Coronary artery (tissue), 2 donors: Measurements from ENCODE around the gene CERS6.
"Not testable (repeated sequence)": the region's sequence is repeated elsewhere in the genome, so short reads cannot be mapped to it uniquely, and the experiment has no call there.

Source experiments
- DNase-seq: peaks from one replicate; pipeline ENCODE4 v3.0.0-alpha.2; 2017; ENCODE audit warnings: low spot score
- H3K27ac ChIP-seq, 2 donors: fragments of 200-600 bp; sonication (generic); one replicate each; pipeline ENCODE4 v1.5.1; 2016 to 2019
- H3K4me3 ChIP-seq: fragments of 200-600 bp; sonication (generic); 2 replicates; pipeline ENCODE4 v1.5.1; 2016; ENCODE audit warnings: mild to moderate bottlenecking, moderate library complexity
- TF ChIP-seq, protein P1 (sequence below): fragments of 200-600 bp; sonication (generic); IDR thresholded peaks from one replicate; pipeline ENCODE4 v1.5.1; 2019; ENCODE audit warnings: antibody characterized with exemption

The CERS6 gene

DNA sequence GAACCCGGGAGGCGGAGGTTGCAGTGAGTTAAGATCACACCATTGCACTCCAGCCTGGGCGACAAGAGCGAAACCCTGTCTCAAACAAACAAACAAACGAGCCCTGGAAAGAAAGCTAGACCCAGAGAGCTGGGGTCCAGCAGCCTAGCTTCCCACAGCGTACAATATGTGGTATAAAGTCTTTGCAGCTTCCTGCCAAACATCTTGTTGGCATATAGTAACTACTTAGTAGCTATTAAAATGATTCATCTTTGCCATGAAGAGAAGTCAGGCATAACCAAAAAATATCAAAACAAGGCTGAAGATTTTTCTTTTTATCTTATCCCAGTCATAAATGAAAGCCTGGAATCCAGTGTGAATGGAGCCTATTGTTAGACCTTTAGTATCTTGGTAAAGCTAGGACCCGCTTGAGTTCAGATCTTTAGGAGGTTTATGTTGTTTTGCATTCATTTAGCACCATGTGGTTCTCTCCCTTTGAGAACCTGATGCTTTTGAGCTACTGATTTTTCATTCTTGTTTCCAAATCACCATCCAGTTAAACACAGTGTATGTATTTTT is 206.7 kb downstream of the CERS6 start:
- Histone ChIP-seq H3K4me3 (no peak overlapping the region), H3K27ac (no peak overlapping the region)
- no peak for DNase-seq
- TF ChIP-seq, protein P1, sequence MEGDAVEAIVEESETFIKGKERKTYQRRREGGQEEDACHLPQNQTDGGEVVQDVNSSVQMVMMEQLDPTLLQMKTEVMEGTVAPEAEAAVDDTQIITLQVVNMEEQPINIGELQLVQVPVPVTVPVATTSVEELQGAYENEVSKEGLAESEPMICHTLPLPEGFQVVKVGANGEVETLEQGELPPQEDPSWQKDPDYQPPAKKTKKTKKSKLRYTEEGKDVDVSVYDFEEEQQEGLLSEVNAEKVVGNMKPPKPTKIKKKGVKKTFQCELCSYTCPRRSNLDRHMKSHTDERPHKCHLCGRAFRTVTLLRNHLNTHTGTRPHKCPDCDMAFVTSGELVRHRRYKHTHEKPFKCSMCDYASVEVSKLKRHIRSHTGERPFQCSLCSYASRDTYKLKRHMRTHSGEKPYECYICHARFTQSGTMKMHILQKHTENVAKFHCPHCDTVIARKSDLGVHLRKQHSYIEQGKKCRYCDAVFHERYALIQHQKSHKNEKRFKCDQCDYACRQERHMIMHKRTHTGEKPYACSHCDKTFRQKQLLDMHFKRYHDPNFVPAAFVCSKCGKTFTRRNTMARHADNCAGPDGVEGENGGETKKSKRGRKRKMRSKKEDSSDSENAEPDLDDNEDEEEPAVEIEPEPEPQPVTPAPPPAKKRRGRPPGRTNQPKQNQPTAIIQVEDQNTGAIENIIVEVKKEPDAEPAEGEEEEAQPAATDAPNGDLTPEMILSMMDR = no peak

DNA sequence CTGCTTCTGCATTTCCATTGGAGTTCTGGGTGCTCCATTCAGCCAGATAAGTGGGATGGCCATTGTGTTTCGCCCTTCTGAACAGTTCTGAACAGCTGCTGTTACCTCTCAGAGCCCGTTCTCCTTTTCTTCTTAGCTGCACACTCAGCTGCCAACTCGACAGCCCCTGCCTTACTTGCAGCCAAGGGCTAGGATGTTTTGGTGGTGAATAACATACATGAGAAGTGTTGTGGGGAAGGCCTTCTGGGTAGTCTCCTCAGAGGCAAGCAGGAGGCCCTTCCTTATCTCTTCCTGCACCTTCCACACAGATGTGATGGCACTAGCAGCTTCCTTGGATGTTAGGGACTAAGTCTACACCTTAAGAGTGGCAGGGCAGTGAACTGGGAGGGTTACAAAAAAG is 207.9 kb downstream of the CERS6 start:
- TF ChIP-seq, protein P1 = no peak
- H3K4me3 ChIP-seq = no peak overlapping the region
- DNase-seq = no peak
- H3K27ac ChIP-seq = no peak overlapping the region

DNA sequence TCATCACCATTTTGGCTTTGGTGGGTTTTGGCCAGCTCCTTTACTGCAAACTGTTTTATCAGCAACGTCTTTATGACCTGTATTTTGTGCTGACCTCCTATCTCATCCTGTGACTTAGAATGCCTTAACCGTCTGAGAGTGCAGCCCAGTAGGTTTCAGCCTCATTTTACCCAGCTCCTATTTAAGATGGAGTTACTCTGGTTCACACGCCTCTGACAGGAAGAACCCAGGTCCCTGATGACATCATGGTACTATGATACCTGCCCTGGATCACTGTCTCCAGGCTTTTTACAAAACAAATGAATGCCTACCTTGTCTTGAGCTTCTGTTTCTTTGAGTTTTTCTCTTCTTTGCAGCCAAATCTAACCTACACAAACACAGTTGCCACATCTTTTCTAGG is 208.6 kb downstream of the CERS6 start:
- not testable (repeated sequence) for DNase-seq, H3K27ac ChIP-seq, H3K4me3 ChIP-seq

DNA sequence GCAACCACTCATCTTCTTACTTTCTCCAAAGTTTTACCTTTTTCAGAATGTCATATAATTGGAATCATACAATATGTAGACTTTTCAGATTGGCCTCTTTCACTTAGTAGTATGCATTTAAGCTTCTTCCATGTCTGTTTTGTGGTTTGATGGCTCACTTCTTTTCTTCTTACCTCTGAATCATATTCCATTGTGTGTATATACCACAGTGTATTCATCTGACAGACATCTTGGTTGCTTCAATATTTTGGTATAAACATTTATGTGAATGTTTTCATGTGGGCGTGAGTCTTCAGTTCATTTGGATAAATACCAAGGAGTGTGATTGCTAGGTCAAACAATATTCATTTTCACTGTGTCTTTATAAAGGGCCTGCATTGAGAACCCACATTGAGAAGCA is 210.3 kb downstream of the CERS6 start:
- H3K27ac ChIP-seq = no peak overlapping the region
- TF ChIP-seq, protein P1 = no peak

DNA sequence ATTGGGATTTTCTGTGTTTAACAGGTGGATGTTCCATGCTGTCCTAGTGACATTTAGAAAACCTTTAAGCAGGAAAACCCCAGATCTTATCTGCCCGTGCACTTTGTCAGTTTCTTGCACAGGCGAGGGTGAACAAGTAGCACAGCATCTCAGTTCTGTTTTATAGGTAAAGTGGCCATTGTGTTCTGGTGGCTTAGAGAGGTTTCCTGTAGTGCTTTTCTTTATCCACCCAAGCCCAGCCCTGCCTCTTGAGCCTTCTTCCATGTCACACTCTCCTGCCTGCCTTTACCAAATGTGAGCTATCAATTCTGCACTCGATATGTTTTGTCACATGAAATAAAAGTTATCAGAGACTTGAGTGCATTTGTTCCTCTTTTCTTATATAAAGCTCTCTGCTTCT is 211.1 kb downstream of the CERS6 start:
- Histone ChIP-seq H3K4me3 (no peak overlapping the region), H3K27ac (no peak overlapping the region)
- DNase-seq = no peak
- TF ChIP-seq, protein P1 = no peak

More for the DNA sequence above, 210.3 kb downstream of the CERS6 start:
- H3K4me3 ChIP-seq = no peak overlapping the region
- no peak for DNase-seq

DNA sequence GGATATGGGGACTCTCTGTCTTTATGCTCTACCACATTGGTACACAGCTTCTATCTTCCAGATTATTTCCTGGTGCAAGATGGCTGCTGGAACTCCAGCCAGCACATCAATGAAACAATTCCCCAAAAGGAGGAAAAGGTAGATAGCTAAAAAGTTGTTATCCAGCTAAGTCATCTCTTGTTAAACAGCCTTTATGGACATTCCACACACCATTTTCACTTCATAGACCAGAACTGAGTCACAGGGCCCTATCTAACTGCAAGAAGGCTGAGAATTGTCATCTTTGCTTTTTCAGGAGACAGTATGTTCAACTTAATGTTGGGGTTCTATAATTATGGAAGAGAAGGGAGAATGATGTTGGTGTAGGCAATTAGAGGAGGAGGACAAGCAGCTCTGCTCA is 213.1 kb downstream of the CERS6 start:
- DNase-seq = no peak
- TF ChIP-seq, protein P1 = no peak
- H3K27ac ChIP-seq = no peak overlapping the region
- no peak overlapping the region for H3K4me3 ChIP-seq

DNA sequence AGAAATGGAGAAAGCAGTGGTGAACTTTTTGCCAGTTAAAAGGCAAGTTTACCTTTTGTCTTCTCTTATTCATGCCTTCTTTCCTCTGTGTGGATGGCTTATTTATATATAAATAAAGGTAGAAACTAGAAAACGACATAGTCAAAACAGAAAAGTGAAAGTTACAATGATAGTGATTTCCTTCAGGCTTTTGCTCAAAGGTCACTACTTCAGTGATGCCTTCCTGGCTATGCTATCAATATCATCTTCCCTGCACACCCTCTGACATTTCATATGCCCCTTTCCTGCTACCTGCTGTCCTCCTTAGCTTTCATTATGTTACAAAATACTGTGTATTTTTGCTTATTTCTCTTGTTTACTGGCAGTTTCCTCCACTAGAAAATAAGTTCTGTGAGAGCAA is 214.4 kb downstream of the CERS6 start:
- H3K27ac ChIP-seq = no peak overlapping the region
- TF ChIP-seq, protein P1 = no peak
- no peak for DNase-seq
- no peak overlapping the region for H3K4me3 ChIP-seq

DNA sequence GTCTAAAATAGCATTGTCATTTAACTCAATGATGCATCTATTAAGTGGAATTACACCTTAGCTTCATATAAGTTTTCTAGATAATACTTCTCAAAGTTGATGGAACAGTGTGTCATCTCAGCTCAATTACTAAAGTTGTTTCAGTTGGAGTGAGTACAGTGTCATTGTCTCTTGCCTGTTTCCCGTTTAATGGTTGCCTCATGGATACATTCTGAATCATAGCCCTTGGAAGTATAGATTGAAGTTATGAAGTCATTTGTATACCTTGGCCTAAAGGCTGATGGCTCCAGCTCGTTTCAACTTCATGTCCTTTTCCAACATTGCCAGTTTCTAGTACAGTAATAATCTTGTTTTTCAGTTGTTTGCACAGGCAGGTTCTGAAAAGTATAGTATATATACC is 215.9 kb downstream of the CERS6 start:
- TF ChIP-seq, protein P1 = no peak
- Histone ChIP-seq H3K27ac (no peak overlapping the region), H3K4me3 (no peak overlapping the region)
- DNase-seq = no peak
